GM04504 (cell line): ENCODE data around the gene BHLHA15.

Source experiments
- DNase-seq: peaks from one replicate; pipeline ENCODE4 v3.0.0-alpha.2; 2012; ENCODE audit warnings: low read depth

The BHLHA15 gene

DNA sequence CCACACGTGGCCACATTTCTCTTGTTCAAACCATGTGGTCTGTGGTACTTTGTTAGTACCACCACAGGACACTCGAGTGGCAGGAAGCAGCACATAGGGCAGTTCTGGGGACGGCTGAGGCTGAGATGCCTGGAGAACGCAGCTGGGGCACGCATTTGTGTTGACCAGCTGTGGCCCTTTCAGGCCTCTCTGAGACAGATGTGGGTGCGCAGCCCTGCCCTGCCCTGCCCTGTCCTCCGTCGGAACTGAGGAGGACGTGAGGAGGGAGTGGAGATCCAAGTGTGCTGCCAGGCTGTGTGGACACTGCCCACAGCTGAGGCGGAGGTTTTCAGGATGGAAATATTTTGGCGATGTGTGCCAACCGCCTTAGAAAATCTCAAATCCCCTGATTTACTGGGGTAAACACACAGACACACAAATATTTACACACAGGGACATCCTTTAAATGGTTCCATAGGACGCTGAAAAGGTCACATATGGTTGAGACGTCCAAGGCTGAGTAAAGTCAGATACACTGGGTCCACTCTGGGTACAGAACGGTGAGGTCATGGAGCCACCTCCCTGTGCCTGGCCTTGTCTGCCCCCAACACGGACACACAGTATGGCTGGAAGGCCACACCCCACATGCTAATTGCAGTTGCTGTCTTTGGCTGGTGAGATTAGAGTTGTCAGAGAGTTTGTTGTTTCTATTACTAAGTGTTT lies 14.8 kb downstream of the BHLHA15 start:
- no peak for DNase-seq

DNA sequence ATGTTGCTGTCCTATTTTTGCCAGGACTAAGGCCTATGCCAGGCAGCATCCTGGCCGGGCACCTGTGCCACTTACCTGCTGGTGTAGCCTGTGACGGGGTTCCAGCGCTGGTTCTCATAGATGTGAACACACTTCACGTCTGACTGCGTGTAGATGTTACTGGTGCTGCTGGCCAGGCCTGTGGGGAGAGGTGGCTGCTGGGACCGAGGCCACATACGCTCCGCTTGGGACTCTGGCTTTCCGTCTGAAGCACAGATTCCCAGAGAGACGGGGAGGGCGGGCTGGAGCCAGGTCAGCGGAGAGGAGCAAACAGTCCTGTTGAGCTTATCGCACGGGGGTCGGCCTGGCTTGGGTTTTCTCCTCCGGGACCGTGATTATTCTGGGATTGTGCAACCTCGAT lies 16.7 kb downstream of the BHLHA15 start:
- DNase-seq, result no peak

GRCh38 chr7:98228801-98229200 lies 17.6 kb downstream of the BHLHA15 start:
- no peak for DNase-seq

DNA sequence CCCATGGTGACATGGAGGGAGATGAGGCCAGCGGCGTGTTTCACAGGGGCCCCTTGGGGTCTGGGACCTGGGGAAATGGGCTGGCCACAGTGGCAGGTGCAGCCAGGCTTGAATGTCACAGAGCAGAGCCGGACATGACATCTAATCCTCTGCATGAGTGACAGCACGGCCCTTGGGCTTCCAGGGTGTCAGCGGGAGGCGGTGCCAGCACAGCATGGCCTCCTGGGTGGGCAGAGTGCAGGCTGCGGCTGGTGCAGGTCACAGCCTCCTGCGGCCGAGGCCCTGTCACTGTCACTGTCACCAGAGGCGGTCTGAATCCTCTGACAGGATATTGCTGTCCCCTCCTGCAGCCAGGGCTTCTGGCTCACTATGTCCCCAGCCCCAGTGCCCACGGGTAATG lies 18.2 kb downstream of the BHLHA15 start:
- no peak for DNase-seq

- DNase-seq, result no peak
Observed at GRCh38 chr7:98229991-98230745, 18.9 kb downstream of the BHLHA15 start.

DNA sequence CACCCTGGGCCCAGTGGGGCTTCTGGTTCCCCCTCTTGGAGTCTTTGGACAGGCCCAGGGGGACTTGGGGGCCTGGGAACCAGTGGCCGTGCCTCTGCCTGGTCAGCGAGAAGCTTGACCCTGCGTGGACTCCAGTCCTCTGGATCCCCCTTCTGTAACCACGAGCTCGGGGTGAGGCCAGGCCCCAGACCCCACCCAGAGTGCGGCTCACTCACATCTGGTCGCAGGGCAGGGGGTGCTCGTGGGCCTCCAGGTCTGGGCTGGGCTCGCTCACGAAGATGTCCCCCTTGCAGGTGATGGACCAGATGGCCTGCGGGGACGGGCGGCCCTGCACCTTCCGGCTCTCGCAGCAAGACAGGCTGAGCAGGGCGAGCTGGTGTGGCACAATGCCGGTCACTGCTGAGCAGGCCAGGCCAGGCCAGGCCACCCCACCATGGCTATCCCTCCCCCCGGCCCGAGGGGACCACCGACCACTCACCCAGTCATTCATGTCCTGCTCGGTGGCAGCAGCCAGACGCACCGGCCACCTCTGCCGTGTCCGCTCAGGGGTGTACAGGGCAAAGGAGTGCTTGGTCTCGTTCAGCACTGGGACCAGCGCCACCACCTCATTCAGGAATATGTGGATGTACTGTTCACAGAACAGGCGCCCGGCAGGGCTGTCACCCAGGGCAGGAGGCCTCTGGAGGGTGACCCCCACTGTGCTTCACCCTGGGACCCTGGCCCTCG lies 19.7 kb downstream of the BHLHA15 start:
- no peak for DNase-seq

DNA sequence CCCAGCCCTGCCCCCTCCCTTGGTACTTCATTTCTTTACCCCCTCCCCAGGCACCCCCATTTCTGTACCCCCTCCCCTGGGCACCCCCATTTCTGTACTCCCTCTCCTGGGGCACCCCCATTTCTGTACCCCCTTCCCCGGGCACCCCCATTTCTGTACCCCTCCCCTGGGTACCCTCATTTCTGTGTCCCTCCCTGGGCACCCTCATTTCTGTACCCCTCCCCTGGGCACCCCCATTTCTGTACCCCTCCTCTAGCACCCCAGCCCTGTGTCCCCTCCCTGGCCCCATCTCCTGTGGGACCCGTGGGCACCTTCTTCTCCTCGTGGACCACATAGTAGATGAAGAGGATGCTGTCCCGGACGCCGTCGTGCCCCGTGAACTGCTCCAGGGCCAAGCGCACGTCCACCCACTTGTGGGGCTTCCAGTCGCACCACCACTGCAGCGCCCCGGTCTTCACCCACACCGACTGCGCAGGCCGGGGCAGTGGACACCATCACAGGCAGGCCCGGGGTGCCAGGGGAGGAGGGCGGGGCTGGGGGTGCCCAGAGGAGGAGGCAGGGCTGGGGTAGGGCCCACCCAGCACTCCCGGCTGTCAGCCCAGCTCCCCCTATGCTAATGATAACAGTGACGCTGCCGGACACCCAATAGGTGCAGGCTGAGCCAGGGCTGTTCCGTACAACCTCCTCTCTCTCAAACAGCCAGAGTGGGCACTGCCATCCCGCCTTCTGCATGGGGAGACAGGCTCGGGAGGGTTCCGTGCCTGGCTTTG lies 20.4 kb downstream of the BHLHA15 start:
- DNase-seq, result no peak

DNA sequence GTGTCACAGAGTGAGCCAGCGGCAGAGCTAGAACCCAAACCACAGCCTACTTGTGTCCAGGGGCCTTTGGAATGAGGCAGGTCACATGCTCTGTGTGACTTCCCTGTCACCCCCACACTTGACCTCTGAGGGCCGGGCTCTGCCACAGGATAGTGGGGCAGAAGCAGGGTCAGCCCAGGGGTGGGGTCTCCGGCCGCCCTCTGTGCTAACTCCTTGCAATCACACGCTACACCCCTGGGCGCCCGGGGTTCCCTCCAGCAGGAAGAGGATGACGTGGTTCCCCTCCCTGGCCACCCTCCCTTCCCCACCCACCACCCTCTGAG lies 21.0 kb downstream of the BHLHA15 start:
- no peak for DNase-seq

DNA sequence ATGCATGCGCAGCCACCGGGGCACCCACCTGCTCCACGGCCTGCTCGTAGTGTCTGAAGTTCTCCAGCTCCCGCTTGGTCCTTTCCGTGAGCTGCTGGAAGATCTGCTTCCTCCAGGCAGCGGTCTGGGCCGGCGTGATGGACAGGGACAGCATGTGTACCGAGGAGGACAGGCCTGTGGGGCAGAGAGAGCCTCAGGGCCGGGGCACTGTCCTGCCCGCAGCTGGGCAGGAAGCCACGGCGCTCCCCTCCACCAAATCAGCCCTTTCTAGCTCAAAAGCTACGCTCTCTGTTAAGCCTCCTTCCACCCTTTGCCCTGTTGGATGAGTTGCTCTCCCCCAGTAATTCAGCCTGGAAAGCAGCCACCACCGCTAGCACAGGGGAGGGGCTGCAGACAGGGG lies 21.6 kb downstream of the BHLHA15 start:
- no peak for DNase-seq

- DNase-seq, result no peak
Observed at GRCh38 chr7:98233219-98234070, 22.2 kb downstream of the BHLHA15 start.

- no peak for DNase-seq
Observed at GRCh38 chr7:98234429-98235147, 23.3 kb downstream of the BHLHA15 start.

DNA sequence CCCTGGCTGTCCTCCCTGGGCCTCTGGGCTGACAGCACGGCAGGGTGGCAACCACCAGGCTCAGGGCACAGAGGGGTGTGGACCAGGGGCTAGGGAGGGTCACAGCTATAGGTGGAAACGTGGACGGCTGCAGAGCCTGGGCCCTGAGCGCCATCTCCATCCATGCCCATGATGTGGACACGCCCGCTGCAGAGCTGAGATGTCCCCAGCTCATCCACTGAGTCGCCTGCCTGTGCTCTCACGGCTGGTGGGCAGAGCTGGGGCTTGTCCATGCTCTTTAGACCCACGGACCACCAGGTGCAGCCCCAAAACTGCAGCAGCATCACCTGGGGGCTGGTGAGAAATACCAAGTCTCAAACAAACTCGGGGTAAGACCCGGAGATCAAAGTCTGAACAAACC lies 24.7 kb downstream of the BHLHA15 start:
- DNase-seq, result no peak

- no peak for DNase-seq
Observed at GRCh38 chr7:98236355-98237185, 25.3 kb downstream of the BHLHA15 start.

GRCh38 chr7:98238076-98238475 lies 26.8 kb downstream of the BHLHA15 start:
- no peak for DNase-seq

DNA sequence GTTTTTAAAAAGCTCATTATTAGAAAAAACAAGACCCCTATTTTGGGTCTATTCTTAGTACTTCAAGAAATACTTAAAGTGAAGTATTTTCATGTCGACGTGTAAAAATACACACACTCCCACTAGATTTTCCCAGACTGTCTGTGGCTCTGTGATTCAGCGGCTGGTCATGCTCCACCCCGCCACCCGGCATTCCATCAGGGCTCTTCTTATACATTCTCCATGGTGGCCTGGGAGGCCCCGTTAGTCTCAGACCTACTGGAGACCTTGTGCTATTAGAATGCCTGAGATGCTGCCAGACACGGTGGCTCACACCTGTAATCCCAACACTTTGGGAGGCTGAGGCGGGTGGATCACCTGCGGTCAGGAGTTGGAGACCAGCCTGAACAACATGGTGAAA lies 27.7 kb downstream of the BHLHA15 start:
- DNase-seq, result no peak

DNA sequence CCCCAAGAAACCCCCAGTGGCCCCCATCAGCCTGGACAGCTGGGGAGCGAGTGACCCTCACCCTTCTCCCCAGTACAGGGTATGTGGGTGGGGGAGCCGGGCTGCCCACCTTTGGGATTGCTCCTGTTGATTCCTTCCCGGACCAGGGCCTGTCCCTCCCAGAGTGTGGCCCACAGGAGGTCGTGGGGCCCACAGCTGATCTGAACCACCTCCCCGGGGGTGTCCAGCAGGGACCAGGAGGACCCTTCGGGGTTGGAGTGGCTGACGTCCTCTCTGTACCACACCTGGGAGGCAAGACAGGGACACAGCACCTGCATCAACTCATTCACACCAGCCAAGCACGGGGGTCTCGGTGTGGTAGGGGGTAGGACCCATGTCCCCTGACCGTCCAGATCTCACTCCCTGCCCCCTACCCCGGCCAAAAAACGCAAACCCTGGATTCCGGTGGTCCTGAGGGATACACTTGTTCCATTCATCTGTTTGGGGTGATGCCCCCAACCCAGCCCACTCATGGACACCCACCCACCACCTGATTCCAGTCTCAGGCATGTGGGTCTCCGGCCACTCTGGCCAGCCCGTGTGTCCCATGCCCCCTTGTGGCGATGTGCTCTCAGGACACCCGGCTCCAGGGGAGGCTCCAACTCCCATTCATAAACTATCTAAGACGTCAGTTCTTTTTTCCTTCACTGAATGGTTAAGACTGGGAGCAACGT lies 29.9 kb downstream of the BHLHA15 start:
- no peak for DNase-seq

DNA sequence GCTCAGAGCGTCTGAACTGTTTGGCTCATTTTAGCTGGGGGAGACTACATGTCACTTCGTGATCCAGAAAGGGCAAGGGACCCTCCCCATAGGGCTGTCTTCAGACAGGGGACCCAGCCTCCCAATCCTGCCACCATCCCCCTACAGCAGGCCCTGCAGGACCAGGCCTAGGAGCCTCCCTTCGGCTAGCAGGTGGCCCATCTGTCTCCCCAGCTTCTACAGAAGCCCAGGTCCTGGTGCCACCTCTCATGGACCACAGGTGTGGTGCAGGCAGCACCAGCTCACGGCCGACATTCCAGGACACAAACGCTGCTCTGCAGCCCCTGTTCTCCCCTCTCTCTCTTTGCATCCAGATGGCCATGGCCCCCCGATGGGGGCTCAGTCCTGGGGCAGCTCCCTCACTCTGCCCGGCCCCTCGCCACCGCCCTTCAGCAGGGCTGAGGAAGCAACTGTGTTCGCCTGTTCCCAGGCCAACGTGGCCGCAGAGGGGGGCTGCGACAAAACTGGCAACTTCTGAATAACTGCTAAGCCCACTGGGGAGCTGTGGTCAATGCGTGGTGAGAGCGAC lies 30.5 kb downstream of the BHLHA15 start:
- DNase-seq, result no peak

- DNase-seq, result no peak
Observed at GRCh38 chr7:98242342-98242741, 31.1 kb downstream of the BHLHA15 start.

DNA sequence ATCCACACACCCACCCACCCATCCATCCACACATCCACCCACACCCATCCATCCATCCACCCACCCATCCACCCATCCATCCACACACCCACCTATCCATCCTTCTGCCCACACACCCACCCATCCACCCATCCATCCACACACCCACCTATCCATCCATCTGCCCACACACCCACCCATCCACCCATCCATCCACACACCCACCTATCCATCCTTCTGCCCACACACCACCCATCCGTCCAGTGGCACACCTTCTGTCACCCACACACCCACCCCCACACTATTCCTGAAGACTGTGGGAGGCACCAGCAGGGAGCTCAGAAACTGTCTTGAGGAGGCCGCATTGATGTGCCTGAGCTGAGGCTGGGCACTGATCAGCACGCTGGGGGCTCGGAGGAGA lies 31.7 kb downstream of the BHLHA15 start:
- DNase-seq, result no peak
